ENCODE results near the gene CRABP1.
"Not testable (repeated sequence)": the region's sequence is repeated elsewhere in the genome, so short reads cannot be mapped to it uniquely, and the experiment has no call there.

The CRABP1 gene

DNA sequence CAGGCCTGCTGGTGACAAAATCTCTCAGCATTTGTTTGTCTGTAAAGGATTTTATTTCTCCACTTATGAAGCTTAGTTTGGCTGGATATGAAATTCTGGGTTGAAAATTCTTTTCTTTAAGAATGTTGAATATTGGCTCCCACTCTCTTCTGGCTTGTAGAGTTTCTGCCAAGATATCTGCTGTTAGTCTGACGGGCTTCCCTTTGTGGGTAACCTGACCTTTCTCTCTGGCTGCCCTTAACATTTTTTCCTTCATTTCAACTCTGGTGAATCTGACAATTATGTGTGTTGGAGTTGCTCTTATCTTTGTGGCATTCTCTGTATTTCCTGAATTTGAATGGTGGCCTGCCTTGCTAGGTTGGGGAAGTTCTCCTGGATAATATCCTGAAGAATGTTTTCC, 40.0 kb downstream of the CRABP1 start:
- not testable (repeated sequence) for DNase-seq

DNA sequence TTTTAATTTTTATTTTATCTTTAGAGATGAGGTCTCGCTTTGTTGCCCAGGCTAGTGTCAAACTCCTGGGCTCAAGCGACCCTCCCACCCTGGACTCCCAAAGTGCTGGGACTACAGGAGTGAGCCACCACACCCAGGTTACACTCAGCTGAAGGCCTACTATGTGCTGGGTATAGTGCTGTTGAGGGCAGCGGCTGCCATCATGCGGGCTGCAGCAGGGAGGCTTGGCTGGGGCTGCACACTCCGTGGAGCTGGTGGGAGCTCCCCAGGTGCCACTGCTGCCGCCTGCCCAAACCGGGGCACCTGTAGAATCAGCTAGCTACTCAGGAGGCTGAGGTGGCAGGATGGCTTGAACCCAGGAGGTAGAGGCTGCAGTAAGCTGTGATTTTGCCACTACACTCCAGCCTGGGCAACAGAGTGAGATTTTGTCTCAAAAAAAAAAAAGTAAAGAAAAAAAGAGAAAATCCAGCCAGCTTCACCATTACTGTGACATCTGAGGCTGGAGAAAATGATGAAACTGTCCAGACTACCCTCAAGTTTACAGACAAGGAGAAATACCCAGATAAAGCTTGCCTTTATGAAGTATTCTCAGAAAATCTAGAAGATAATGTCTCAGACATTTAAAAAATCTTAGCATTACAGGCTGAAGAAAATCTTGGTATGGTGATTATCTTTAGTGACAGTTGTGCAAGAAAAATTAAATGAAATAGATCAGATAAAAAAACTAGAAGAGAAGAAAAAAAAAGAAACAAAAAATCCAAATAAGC, 42.1 kb downstream of the CRABP1 start:
- no peak for DNase-seq

DNA sequence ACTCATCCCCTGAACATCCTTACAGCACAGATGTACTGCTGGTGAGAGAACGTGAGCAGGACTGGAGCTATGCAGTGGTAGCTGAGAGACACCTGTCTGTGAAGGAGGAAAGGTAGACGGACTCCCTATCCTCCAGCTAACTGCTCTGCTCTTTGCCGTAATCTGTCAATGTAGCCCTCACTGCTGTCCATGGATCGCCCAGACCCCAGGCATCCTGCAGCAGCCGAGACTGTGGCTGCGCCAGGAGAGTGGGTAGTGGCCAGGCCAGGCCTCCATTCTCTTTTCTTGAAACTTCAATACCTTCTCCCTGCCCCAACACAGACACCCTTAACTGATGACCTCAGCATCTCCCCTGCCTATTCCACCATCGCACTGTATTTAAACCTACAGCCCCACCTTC, 44.5 kb downstream of the CRABP1 start:
- no peak for DNase-seq

DNA sequence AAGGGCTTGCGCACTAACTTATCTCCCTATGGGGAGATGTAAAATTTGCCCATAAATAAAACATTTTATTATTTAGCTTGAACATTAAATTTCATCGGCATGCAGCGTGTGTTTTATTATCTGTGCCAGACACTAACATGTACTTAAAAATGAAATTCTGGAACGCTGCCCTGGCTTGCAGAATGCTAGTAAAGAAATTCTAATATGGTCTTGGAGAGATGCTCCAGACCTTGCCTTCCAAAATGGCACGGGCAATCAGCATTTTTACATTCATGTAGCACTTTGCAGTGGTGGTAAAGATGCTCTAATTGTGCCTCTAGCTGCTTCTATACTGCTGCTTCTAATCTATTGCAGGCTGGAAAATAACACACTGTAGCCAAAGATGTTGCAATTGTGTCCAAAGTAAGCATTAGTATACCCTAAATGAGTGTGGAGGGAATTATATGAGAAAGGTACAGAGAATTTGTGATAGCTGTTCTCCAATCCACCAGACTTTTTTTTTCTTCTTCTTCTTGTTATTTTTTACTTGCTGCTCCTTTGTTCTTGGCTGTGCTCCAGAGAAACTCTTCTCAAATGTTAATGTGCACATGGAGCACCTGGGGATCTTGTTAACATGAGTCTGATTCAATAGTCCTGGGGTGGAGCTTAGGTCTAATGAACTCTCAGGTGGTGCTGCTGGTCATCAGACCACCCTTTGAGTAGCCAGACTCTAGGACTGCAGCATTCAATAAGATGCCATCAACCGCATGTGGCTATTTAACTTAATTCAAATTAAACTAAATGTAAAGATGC, 47.3 kb downstream of the CRABP1 start:
- peak; percentile 70 to 92 (median 75) for DNase-seq

DNA sequence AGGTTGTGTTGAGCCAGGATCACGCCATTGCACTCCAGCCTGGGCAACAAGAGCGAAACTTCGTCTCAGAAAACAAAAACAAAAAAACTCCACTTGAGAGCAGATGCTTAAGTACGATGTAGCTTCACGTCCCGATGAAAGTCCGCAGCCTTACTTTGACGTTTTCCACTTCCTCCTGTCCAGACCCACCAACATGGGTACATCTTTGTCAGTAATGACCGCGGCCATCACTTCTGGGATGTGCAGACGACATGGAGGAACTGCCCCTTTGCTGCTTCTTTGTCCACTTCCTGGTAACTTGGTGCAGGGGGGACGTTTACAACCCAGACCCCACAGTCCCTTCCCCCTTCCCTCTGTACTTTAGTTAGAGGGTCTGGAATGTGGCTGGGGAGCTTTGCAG, 48.7 kb downstream of the CRABP1 start:
- DNase-seq, result no peak

DNA sequence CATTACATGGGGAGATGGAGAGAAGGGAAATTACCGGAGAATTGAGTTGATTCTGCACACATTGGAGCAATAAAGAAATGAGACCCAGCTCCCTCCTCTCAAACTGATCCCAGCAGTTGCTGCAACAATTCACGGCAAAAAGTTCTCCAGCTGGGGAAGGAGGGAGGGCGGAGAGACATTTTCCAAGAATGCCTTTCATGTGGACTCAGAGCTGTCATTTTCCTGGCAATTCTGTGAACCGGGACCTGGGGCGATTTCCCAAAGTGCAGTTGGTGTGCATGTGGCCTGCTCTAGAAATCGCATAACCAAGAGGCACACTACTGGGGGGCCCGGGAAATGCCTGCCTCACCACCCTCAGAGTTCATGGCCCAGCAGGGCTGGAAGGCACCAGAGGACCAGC, 49.2 kb downstream of the CRABP1 start:
- DNase-seq, result no peak

DNA sequence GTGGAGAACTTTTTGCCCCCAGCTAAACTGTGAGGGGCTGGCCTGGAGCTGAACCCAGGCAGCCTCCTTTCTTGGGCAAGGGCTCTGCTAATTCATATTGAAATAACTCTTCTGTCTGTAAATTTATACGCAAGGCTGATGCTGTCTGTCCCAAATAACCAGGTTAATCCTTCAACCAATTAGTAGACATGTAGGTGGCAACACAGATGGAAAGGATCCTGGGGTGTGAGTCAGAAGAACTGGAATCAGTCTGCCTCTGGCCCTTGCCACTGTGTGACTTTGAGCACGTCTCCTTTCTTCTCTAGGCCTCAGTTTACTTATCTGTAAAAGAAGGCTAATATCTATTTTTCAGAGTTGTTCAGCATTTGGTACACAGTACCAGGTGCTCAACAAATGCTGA, 49.6 kb downstream of the CRABP1 start:
- no peak for DNase-seq

DNA sequence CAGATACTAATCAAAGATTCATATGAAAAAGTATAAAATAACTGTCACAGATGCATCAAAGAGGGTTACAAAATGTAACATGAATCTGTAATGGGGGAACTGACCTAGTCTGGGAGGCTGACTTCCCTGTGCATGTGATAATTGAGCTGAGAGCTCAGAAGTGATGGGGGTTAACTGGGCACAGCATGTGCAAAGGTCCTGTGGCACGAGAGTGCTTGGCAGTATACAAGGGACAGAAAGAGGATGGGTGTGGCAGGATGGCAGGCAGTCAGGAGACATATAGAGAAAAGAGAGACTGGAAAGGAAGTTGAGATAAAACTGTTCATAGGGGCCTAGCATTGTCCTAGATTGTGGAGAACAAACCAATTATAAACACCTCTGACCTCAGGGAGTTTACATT, 50.1 kb downstream of the CRABP1 start:
- no peak for DNase-seq

DNA sequence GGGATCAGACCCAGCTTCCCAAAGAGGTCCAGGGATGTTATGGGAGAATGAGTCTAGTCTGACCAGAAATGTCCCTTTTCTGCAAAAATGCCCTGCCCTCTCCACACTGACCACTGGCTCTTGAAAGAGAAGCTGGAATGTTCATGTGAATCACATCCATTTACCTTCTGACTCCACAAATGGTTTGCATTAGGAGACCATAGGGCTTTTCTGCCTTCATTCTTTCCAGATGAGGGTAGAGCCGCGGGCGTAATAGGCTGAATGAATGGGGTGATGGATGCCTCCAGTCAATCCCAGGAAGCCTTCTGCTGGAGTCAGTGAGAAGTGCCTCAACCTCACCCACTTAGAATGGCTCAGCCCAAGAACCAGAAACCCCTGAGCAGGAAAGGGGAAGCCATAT, 50.7 kb downstream of the CRABP1 start:
- DNase-seq, result no peak

DNA sequence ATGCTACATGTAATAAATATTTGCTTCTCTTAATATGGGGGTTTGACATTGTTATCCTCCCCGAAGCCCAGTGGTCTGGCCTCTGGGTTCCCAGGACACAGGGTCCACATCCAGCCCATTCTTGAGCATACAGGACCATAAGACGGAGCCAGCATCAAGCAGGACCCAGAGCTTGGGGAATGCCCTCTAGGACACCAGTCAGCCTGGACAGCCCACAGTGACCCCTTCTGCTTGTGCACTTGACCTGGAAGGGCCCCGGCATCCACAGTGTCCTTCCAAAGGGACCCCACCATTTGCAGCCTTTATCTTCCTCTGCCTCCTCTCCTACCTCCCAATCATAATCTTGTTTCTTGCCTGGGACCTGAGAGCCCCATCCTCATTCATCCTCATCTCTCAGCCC, 51.6 kb downstream of the CRABP1 start:
- no peak for DNase-seq

DNA sequence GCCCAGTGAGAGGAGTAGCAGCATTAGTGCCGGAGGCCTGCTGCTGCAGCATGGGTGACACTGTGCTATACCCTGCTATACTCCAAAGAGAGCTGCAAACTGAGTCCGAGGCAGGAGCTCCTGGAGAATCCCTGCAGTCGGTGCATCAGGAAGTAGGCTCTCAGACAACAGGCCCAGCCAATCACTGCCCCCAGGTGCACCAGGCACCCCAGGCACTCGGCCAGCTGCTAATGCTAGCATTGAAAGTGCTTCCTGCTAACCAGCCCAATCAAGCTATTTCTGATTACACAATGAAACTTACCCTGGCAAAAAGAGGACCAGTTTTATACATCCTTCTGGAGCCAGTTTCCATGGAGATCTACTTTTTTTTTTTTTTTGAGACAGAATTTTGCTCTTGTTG, 52.3 kb downstream of the CRABP1 start:
- DNase-seq, result peak; percentile 27 to 91 (median 85)

DNA sequence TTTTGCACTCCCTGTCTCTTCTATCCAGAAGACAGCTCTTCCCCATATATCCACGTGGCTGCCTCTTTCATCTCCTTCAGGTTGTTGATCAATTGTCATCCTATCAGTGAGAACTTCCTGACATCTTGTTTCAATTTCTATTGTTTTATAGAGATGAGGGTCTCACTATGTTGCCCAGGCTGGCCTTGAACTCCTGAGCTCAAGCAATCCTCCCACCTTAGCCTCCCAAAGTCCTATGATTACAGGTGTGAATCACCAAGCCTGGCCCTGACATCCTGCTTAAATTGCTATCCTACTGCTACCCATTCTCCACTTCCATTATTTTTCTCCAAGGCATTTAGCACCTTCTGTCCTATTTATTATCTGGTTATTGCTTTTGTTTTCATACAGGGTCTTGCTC, 53.0 kb downstream of the CRABP1 start:
- DNase-seq, result no peak

DNA sequence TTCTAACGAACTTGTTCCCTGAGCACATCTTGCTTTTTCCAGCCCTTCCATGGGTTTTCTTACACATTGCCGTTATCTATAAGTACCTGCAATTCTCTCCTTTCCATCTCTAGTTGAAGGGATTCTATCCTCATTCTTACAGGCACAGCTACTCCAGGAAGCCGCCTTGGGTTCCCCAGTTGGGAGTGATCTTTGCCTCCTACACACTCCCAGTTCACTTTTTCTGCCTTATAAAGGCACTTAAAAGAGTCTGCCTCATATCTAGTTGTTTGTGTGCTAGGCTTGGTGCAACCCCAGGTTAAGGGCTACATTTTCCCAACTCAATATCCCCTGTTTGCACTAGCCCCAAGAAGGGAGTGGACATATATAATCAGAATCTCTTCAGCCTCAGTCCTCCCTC, 53.9 kb downstream of the CRABP1 start:
- no peak for DNase-seq

DNA sequence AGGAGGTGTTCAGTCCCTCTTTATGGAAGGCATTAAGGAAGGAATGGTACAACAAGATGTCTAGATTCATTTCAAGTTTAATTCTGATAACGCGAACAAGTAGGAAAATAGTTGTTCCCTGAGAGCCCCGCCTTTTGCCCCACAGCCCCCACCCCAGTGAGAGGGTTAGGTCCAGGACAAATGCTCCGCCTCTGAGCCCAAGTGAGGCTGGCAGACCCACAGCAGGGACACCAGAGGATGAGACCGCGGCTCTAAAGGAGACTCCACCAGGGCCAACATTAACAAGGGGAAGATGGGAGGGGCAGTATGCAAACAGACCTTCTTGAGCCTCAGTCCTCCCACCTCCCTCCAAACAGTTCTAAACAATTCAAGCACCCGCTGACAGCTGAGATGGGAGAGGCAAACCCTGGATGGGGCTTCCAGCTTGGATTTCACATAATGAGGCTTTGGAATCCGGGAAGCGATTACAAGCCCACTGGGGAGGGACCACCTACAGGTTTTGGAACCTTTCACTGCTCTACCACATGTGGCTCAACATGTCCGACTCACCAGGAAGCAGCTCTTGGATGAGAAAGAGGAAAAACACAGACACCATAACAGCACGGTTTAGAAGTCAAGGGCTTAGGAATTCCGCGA, 54.9 kb downstream of the CRABP1 start:
- DNase-seq, result peak; percentile 26 to 84 (median 62)

DNA sequence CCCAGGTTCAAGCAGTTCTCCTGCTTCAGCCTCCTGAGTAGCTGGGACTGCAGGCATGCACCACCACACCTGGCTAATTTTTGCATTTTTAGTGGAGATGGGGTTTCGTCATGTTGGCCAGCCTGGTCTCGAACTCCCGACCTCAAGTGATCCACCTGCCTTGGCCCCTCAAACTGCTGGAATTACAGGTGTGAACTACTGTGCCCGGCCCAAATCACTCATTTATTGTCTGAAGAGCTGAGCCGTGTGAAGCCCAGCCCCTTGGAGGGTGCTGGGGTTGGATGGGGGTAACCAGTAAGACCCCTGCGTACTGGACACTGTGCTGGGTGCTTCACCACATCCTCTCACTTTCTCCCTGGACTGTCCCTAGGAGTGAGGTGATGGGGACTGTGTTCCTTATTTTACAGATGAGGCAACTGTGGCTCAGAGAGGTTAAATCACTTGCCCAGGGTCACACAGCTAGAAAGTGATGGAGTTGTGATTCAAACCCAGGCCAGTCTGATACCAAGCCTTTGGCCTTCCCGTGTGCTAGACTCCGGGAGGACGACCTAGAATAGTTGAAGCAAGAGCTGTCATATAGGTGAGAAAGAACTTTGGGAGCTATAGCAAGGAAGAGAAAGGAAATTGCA, 56.1 kb downstream of the CRABP1 start:
- DNase-seq, result no peak

DNA sequence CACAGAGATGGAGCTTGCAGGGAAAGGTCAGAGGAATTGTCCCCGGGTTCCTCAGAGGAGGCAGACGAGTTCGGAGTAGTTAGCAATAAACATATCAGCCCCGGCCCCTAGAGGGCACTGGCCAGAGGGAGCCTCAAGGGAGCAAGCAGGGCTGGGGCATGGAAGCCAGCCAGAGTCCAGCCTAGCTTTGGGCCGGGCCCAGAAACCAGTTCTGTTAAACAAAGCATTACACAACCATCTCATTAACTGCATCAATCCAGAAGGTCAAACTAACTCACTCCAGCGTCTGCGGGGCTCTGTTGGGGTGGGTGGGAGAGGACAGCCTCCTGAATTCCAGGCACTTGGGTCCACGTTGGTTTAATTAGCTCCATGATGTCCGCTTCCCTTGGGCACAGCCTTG, 56.8 kb downstream of the CRABP1 start:
- no peak for DNase-seq

DNA sequence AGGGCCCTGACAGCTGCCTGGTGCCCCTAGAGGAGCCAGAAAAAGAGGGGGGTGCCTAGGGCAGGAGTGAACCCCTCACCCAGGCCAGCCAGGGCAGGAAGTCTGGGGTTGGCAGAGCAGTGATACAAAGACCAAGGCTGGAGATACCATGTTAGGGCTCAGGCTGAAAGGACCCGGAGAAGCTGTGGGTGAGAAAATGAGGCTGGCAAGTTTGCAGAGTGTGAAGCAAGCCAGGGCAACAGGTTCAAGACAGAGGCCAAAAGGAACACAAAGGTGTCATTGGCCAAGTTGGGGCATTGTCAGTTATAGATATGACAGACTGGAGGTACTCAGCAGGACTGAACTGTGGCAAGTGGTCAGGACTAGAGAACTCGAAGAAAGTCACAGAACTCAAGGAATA, 57.2 kb downstream of the CRABP1 start:
- DNase-seq, result no peak

Data from NCI-H1417 (cell line).